AG04450 (cell line): ENCODE data around the gene TKTL1. TPM values are rescaled to one million over a fixed set of nuclear protein-coding genes. Genes with fewer than 3 reads are reported as not detected.

Experiments
- CTCF ChIA-PET: fragments of 300-600, 350-600 bp; formaldehyde crosslinking; extraction: SDS; loops from one replicate; lab custom pipeline; 2022; ENCODE audit warnings: antibody characterized with exemption, inconsistent platforms; lab: Charles Lee
- POLR2A ChIA-PET: fragments of 350-600 bp; formaldehyde crosslinking; extraction: SDS; loops from one replicate; lab custom pipeline; 2021; ENCODE audit warnings: antibody characterized with exemption, inconsistent platforms; lab: Yijun Ruan, JAX
- DNase-seq: peaks from one replicate; pipeline ENCODE4 v3.0.0-alpha.2; 2011; ENCODE audit warnings: low read depth, low spot score
- H3K27ac ChIP-seq: one replicate; pipeline ENCODE4 v1.5.1; 2012; ENCODE audit warnings: low read depth, low read length, control low read depth
- H3K27me3 ChIP-seq: one replicate; pipeline ENCODE4 v1.6.0; 2012; ENCODE audit warnings: low read length; ENCODE audit not compliant: control insufficient read depth, insufficient read depth
- H3K4me3 ChIP-seq: 2 replicates; pipeline ENCODE4 v1.5.1; 2011; ENCODE audit warnings: mild to moderate bottlenecking, low read depth, low read length, control low read depth
- H3K9me3 ChIP-seq: 2 replicates; pipeline ENCODE4 v1.5.1; 2012; ENCODE audit warnings: low read length; ENCODE audit not compliant: control insufficient read depth, insufficient read depth
- CTCF ChIP-seq: IDR thresholded peaks from 2 replicates; pipeline ENCODE4 v1.5.1; 2011; ENCODE audit warnings: low read depth, low read length, control low read depth, inconsistent platforms
- polyA plus RNA-seq: library from polyadenylated mRNA; depleted of rRNA; stranded (reverse); fragments of >200 nt; gene quantifications from 2 replicates; pipeline ENCODE4 v1.2.3, GENCODE V29; 2011

TKTL1 gene
- polyA plus RNA-seq, 1 experiment, result not detected

- CTCF ChIA-PET, result no interaction called here
- POLR2A ChIA-PET, result no interaction called here
- no peak overlapping the region for H3K4me3 ChIP-seq
- no peak for TF ChIP-seq CTCF
- H3K27me3 ChIP-seq, result no peaks in the 10 kb centered on the region
- H3K9me3 ChIP-seq, result no peaks in the 10 kb centered on the region
- H3K27ac ChIP-seq, result peak overlapping the region; percentile 52
- DNase-seq, result no peak
Measured at GRCh38 chrX:154358011-154358410, 62.4 kb downstream of the TKTL1 start.

- Histone ChIP-seq H3K27ac (peak overlapping the region; percentile 52), H3K4me3 (no peak overlapping the region), H3K27me3 (no peaks in the 10 kb centered on the region), H3K9me3 (no peaks in the 10 kb centered on the region)
- POLR2A ChIA-PET, result no interaction called here
- CTCF ChIA-PET, result no interaction called here
- no peak for TF ChIP-seq CTCF
- DNase-seq, result no peak
Measured at GRCh38 chrX:154358829-154359228, 63.2 kb downstream of the TKTL1 start.

- no peak for DNase-seq
- Histone ChIP-seq H3K9me3 (no peaks in the 10 kb centered on the region), H3K4me3 (no peak overlapping the region), H3K27me3 (no peaks in the 10 kb centered on the region), H3K27ac (no peak overlapping the region)
- POLR2A ChIA-PET, result no interaction called here
- CTCF ChIA-PET, result no interaction called here
- TF ChIP-seq CTCF, result no peak
Measured at GRCh38 chrX:154359362-154360154, 64.0 kb downstream of the TKTL1 start.

GRCh38 chrX:154360155-154360713, 64.6 kb downstream of the TKTL1 start:
- ChIA-PET POLR2A (no interaction called here), CTCF (no interaction called here)
- Histone ChIP-seq H3K4me3 (no peak overlapping the region), H3K27ac (peak overlapping the region; percentile 21), H3K9me3 (no peaks in the 10 kb centered on the region), H3K27me3 (no peaks in the 10 kb centered on the region)
- TF ChIP-seq CTCF, result no peak
- DNase-seq, result no peak

- CTCF ChIA-PET, result no interaction called here
- Histone ChIP-seq H3K4me3 (no peak overlapping the region), H3K27ac (peak overlapping the region; percentile 31), H3K27me3 (no peaks in the 10 kb centered on the region), H3K9me3 (no peaks in the 10 kb centered on the region)
- no peak for TF ChIP-seq CTCF
- no peak for DNase-seq
- POLR2A ChIA-PET, result interaction anchor here (0.5 kb wide), 1 partner anchor 10 kb away, joined by 3 read pairs; no protein-coding TSS in a partner anchor
Measured at GRCh38 chrX:154362085-154362742, 66.6 kb downstream of the TKTL1 start.
